Coronary artery (tissue), 2 donors: Measurements from ENCODE around the gene FBXW5.
A peak's percentile ranks its signal among the peaks of the same experiment; 100 is the strongest.

ENCODE experiments used
- DNase-seq: peaks from one replicate; pipeline ENCODE4 v3.0.0-alpha.2; 2017; ENCODE audit warnings: low spot score
- H3K27ac ChIP-seq, 2 donors: fragments of 200-600 bp; sonication (generic); one replicate each; pipeline ENCODE4 v1.5.1; 2016 to 2019
- H3K4me3 ChIP-seq: fragments of 200-600 bp; sonication (generic); 2 replicates; pipeline ENCODE4 v1.5.1; 2016; ENCODE audit warnings: mild to moderate bottlenecking, moderate library complexity
- TF ChIP-seq, protein P1 (sequence below): fragments of 200-600 bp; sonication (generic); IDR thresholded peaks from one replicate; pipeline ENCODE4 v1.5.1; 2019; ENCODE audit warnings: antibody characterized with exemption

The FBXW5 gene

DNA sequence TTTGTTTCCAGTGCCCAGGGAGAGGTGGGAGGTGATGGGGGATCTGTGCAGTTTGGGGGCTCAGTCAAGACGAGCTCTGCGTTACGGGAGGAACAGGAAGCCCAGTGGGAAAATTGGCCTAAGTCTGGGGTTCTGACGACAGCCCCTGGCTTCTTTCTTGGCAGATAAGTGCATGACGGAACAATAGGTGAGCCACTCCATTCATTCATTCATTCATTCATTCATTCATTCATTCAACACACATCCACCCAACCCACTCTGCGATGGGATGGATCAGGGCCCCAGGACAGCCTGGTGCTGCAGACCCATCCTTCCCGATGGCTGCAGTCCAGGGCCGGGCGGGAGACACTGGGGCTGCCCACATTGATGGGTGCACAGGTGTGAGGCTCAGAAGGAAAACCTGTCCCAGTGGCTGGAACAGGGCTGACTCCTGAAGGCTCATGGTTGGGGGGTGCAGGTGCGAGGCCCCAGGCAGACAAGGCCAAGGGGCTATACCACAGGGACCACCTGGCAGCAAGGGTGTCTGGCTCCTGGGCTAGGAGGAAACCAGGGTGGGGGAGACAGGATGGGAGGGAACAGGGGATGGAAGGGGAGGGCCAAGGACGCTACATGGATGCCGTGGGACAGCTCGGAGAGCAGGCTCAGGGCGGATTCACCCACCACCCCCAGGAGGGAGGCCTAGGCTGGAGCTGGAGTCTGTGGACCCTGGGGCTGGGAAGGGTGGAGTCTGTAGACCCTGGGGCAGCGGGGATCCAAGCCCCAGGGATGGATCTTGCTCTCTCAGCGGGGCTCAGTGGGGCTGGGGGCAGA, 36.3 kb upstream of the FBXW5 start:
- Histone ChIP-seq H3K4me3 (no peak overlapping the region), H3K27ac (peak overlapping the region in 1 of 2 donors; percentile 54)
- no peak for DNase-seq
- TF ChIP-seq, protein P1, sequence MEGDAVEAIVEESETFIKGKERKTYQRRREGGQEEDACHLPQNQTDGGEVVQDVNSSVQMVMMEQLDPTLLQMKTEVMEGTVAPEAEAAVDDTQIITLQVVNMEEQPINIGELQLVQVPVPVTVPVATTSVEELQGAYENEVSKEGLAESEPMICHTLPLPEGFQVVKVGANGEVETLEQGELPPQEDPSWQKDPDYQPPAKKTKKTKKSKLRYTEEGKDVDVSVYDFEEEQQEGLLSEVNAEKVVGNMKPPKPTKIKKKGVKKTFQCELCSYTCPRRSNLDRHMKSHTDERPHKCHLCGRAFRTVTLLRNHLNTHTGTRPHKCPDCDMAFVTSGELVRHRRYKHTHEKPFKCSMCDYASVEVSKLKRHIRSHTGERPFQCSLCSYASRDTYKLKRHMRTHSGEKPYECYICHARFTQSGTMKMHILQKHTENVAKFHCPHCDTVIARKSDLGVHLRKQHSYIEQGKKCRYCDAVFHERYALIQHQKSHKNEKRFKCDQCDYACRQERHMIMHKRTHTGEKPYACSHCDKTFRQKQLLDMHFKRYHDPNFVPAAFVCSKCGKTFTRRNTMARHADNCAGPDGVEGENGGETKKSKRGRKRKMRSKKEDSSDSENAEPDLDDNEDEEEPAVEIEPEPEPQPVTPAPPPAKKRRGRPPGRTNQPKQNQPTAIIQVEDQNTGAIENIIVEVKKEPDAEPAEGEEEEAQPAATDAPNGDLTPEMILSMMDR: no peak

DNA sequence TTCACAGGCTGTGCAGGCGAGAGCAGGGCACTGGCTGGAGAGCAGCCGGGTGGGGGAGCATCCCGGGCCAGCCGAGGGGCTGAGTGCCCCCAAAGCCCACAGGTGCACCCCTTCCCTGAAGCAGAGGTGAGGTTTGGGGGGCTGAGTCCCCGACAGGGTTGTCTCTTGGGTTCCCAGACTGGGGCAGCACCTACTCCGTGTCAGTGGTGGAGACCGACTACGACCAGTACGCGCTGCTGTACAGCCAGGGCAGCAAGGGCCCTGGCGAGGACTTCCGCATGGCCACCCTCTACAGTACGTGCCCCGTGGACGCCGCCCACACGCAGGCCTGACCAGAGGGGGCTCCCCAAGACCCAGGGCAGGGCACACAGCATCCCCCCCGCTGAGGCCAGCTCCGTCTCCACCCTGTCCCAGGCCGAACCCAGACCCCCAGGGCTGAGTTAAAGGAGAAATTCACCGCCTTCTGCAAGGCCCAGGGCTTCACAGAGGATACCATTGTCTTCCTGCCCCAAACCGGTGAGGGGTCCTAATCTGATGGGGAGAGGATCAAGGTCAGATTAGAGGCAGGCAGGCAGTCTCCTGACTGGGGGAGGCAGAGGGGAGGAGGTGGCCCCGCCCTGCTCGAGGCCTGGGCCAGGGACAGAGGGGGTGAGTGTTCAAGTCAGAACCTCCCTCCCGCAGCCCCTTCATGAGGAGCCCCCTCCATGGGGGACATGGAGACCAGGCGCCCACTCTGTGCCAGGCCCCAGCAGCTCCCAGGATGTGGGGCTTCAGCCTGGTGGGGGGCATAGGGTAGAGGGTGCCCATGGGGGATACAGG, 35.4 kb upstream of the FBXW5 start:
- Histone ChIP-seq H3K27ac (no peak overlapping the region), H3K4me3 (no peak overlapping the region)
- TF ChIP-seq, protein P1: no peak
- DNase-seq: no peak

DNA sequence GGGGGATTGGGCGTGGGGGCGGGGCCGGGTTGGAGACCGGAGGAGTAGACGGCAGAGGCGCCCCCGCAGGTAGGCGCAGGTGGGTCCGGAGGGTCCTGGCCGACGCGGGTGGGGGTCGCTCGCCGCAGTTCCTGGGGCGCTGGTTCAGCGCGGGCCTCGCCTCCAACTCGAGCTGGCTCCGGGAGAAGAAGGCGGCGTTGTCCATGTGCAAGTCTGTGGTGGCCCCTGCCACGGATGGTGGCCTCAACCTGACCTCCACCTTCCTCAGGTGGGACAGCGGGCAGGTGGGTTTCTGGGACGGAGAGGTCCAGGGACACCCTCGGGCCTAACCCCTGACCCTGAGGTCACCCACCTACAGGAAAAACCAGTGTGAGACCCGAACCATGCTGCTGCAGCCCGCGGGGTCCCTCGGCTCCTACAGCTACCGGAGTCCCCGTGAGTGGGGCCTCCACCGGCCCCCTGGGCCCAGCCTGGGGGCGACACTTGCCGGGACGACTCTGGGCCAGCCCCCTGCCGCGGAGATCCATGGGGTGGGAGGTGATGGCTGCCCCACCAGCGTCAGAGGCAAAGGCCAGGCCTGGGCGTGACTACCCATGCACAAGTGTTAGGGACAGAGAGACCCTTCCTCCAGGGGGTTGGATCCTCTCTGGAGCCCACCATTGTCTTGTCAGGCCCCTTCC, 34.5 kb upstream of the FBXW5 start:
- TF ChIP-seq, protein P1: no peak
- peak overlapping the region in 1 of 2 donors; percentile 11 for H3K27ac ChIP-seq
- no peak for DNase-seq

DNA sequence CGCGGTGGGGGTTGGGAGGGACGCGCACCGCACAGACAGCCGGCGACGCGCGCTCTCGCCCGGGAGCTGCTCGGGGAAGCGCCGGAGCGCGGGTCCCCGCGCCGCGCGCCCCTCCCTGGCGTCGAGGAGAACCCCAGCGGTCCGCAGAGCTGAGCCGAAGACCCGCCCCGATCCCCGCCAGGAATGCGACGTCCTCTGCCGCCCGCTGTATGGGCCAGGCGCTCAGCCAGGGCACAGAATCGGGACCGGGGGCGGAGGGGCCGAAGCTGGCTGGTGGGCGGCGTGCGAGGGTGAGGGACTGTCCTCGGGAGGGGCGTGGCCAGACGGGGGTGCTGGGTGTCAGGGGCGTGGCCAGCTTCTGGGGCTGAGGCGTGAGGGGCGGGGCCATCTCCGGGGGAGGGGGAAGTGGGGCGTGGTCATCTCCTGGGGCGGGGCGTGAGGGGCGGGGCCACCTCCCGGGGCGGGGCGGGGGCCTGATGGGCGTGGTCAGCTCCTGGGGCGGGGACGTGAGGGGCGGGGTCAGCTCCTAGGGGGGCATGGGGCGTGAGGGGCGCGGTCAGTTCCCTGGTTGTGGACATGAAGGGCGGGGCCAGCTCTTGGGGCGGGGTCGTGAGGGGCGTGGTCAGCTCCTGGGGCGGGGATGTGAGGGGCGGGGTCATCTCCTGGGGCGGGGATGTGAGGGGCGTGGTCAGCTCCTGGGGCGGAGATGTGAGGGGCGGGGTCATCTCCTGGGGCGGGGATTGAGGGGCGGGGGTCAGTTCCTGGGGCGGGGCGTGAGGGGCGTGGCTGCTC, 33.7 kb upstream of the FBXW5 start:
- TF ChIP-seq, protein P1: no peak
- no peak for DNase-seq
- H3K4me3 ChIP-seq: peak overlapping the region; percentile 68
- peak overlapping the region in 1 of 2 donors; percentile 27 for H3K27ac ChIP-seq

More for the DNA sequence above, 34.5 kb upstream of the FBXW5 start:
- no peak overlapping the region for H3K4me3 ChIP-seq

DNA sequence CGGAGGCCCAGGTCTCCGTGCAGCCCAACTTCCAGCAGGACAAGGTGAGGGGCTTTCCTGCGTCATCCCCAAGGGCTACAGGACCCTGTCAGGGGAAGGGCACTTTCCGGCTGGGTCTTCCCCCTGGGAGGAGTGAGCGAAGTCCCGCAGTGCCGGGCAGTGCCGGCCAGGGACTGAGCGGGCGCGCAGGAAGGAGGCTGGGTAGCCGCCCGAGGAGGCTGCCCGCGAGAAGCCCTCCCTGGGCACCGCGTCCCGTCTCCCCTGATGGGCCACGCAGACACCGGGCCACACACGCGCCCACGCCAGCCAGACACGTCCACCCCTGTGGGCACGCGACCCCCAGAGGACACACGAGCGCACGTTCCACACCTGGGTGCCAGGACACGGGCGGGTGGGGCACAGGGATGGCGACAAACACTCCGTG, 33.1 kb upstream of the FBXW5 start:
- TF ChIP-seq, protein P1: no peak
- peak overlapping the region in 1 of 2 donors; percentile 27 for H3K27ac ChIP-seq
- DNase-seq: no peak
- H3K4me3 ChIP-seq: peak overlapping the region; percentile 68

DNA sequence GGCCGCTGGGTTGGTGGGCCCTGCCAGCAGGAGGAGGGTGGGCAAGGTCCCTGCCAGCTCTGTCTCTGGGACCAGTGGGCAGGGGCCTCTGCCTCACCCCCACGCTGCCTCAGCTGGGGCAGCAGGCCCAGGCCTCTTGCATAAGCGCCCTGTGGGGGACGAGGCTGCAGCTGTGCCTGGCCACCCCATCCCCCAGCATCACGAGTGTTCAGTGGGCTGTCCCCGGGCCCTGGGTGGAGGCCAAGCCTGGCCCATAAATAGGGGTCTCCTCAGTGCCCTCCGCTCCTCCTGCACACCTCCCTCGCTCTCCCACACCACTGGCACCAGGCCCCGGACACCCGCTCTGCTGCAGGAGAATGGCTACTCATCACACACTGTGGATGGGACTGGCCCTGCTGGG, 32.7 kb upstream of the FBXW5 start, which contains the start of gene PTGDS:
TSS of gene PTGDS (plus strand) at position 282 of the 400 bp plus-strand sequence. CDS start at position 357, 75 bp downstream.
- Histone ChIP-seq H3K27ac (peak within 1 kb of the TSS in 1 of 2 donors; percentile 27), H3K4me3 (peak within 1 kb of the TSS; percentile 68)
- TF ChIP-seq, protein P1: no peak
- DNase-seq: no peak
